SK-N-SH treated with all-trans-retinoic acid at 6 μM for 48 hours (cell line): ENCODE data around the gene MAP2.

Experiments used
- ATAC-seq: fragments of 200-7000 bp; cut with Tn5 transposase; 3 replicates; pipeline ENCODE4 v1.9.1; 2020; ENCODE audit warnings: mild to moderate bottlenecking, moderate library complexity
- ARNTL ChIP-seq: fragments of 450-650 bp; formaldehyde crosslinking; IDR thresholded peaks from 2 replicates; pipeline ENCODE4 v1.5.0; 2020; ENCODE audit warnings: low read depth, mild to moderate bottlenecking, moderate library complexity, borderline replicate concordance
- BACH2 ChIP-seq: fragments of 250-450 bp; sonication (Bioruptor Pico); IDR thresholded peaks from 2 replicates; pipeline ENCODE4 v1.9.0; 2021; ENCODE audit warnings: mild to moderate bottlenecking, borderline replicate concordance
- CREB5 ChIP-seq: fragments of 250-450 bp; sonication (Bioruptor Pico); IDR thresholded peaks from 2 replicates; pipeline ENCODE4 v1.5.1; 2020; ENCODE audit warnings: low read depth, mild to moderate bottlenecking, moderate library complexity
- CSDC2 ChIP-seq: fragments of 250-450 bp; sonication (Bioruptor Pico); IDR thresholded peaks from 2 replicates; pipeline ENCODE4 v1.5.0; 2020; ENCODE audit warnings: mild to moderate bottlenecking, moderate library complexity
- GLIS3 ChIP-seq: fragments of 250-450 bp; sonication (Bioruptor Pico); IDR thresholded peaks from 2 replicates; pipeline ENCODE4 v1.5.0; 2020; ENCODE audit warnings: mild to moderate bottlenecking, moderate library complexity
- ISL1 ChIP-seq: fragments of 250-450 bp; sonication (Bioruptor Pico); IDR thresholded peaks from 2 replicates; pipeline ENCODE4 v2.1.2; 2022; ENCODE audit warnings: mild to moderate bottlenecking, moderate library complexity
- OSR1 ChIP-seq: fragments of 250-450 bp; sonication (Bioruptor Pico); IDR thresholded peaks from 2 replicates; pipeline ENCODE4 v1.8.0; 2022; ENCODE audit warnings: moderate library complexity, mild to moderate bottlenecking, inconsistent platforms
- PPARA ChIP-seq: fragments of 250-450 bp; sonication (Bioruptor Pico); IDR thresholded peaks from 2 replicates; pipeline ENCODE4 v1.5.0; 2020; ENCODE audit warnings: mild to moderate bottlenecking, borderline replicate concordance
- SNAI2 ChIP-seq: fragments of 250-450 bp; sonication (Bioruptor Pico); IDR thresholded peaks from 2 replicates; pipeline ENCODE4 v1.5.0; 2020; ENCODE audit warnings: mild to moderate bottlenecking, moderate library complexity
- TCF4 ChIP-seq: fragments of 250-450 bp; sonication (Bioruptor Pico); IDR thresholded peaks from 2 replicates; pipeline ENCODE4 v1.8.0; 2021; ENCODE audit warnings: mild to moderate bottlenecking, moderate library complexity, borderline replicate concordance
- TOX ChIP-seq: fragments of 250-450 bp; sonication (Bioruptor Pico); IDR thresholded peaks from 2 replicates; pipeline ENCODE4 v1.8.0; 2021; ENCODE audit warnings: mild to moderate bottlenecking, moderate library complexity, borderline replicate concordance
- TSHZ2 ChIP-seq: fragments of 250-450 bp; sonication (Bioruptor Pico); IDR thresholded peaks from 2 replicates; pipeline ENCODE4 v1.5.0; 2020; ENCODE audit warnings: mild to moderate bottlenecking, moderate library complexity
- ZC3H10 ChIP-seq: fragments of 250-450 bp; sonication (Bioruptor Pico); IDR thresholded peaks from 2 replicates; pipeline ENCODE4 v1.5.1; 2021; ENCODE audit warnings: mild to moderate bottlenecking, moderate library complexity
- ZFP3 ChIP-seq: fragments of 250-450 bp; sonication (Bioruptor Pico); IDR thresholded peaks from 2 replicates; pipeline ENCODE4 v1.5.0; 2020; ENCODE audit warnings: mild to moderate bottlenecking, moderate library complexity
- ZFP30 ChIP-seq: fragments of 450-650 bp; formaldehyde crosslinking; IDR thresholded peaks from 2 replicates; pipeline ENCODE4 v1.5.0; 2022; ENCODE audit warnings: mild to moderate bottlenecking, moderate library complexity
- ZNF565 ChIP-seq: fragments of 450-650 bp; formaldehyde crosslinking; conservative IDR thresholded peaks from 2 replicates; pipeline ENCODE4 v1.5.0; 2020; ENCODE audit warnings: low read depth, mild to moderate bottlenecking, moderate library complexity
- ZNF70 ChIP-seq: fragments of 450-650 bp; formaldehyde crosslinking; IDR thresholded peaks from 2 replicates; pipeline ENCODE4 v1.5.0; 2020; ENCODE audit warnings: mild to moderate bottlenecking, moderate library complexity
- ZNF8 ChIP-seq: fragments of 450-650 bp; formaldehyde crosslinking; IDR thresholded peaks from 2 replicates; pipeline ENCODE4 v1.5.0; 2020; ENCODE audit warnings: mild to moderate bottlenecking, moderate library complexity
- TF ChIP-seq, protein P1 (sequence below): fragments of 250-450 bp; sonication (Bioruptor Pico); IDR thresholded peaks from 2 replicates; pipeline ENCODE4 v1.8.0; 2020; ENCODE audit warnings: mild to moderate bottlenecking, moderate library complexity, borderline replicate concordance
- TF ChIP-seq, protein P2 (sequence below): fragments of 250-450 bp; sonication (Bioruptor Pico); IDR thresholded peaks from 2 replicates; pipeline ENCODE4 v1.8.0; 2021; ENCODE audit warnings: low read depth, mild to moderate bottlenecking, moderate library complexity, borderline replicate concordance
- TF ChIP-seq, protein P3 (sequence below): fragments of 250-450 bp; sonication (Bioruptor Pico); IDR thresholded peaks from 2 replicates; pipeline ENCODE4 v1.5.1; 2021; ENCODE audit warnings: mild to moderate bottlenecking, moderate library complexity

The MAP2 gene

GRCh38 chr2:209411296-209411695 lies 12.6 kb upstream of the MAP2 start:
- TF ChIP-seq ZFP30 (CRISPR knock-in tag) (no peak), TCF4 (CRISPR knock-in tag) (no peak), ZNF565 (CRISPR knock-in tag) (no peak), PPARA (CRISPR knock-in tag) (no peak), GLIS3 (CRISPR knock-in tag) (no peak), ZFP3 (CRISPR knock-in tag) (no peak), TOX (CRISPR knock-in tag) (no peak), CREB5 (CRISPR knock-in tag) (no peak), ISL1 (CRISPR knock-in tag) (no peak), SNAI2 (CRISPR knock-in tag) (no peak), TSHZ2 (no peak), CSDC2 (CRISPR knock-in tag) (no peak), ZC3H10 (CRISPR knock-in tag) (no peak), BACH2 (no peak), ZNF70 (no peak), OSR1 (CRISPR knock-in tag) (no peak)
- TF ChIP-seq, protein P1, sequence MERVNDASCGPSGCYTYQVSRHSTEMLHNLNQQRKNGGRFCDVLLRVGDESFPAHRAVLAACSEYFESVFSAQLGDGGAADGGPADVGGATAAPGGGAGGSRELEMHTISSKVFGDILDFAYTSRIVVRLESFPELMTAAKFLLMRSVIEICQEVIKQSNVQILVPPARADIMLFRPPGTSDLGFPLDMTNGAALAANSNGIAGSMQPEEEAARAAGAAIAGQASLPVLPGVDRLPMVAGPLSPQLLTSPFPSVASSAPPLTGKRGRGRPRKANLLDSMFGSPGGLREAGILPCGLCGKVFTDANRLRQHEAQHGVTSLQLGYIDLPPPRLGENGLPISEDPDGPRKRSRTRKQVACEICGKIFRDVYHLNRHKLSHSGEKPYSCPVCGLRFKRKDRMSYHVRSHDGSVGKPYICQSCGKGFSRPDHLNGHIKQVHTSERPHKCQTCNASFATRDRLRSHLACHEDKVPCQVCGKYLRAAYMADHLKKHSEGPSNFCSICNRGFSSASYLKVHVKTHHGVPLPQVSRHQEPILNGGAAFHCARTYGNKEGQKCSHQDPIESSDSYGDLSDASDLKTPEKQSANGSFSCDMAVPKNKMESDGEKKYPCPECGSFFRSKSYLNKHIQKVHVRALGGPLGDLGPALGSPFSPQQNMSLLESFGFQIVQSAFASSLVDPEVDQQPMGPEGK (CRISPR knock-in tag) = no peak
- TF ChIP-seq, protein P2, sequence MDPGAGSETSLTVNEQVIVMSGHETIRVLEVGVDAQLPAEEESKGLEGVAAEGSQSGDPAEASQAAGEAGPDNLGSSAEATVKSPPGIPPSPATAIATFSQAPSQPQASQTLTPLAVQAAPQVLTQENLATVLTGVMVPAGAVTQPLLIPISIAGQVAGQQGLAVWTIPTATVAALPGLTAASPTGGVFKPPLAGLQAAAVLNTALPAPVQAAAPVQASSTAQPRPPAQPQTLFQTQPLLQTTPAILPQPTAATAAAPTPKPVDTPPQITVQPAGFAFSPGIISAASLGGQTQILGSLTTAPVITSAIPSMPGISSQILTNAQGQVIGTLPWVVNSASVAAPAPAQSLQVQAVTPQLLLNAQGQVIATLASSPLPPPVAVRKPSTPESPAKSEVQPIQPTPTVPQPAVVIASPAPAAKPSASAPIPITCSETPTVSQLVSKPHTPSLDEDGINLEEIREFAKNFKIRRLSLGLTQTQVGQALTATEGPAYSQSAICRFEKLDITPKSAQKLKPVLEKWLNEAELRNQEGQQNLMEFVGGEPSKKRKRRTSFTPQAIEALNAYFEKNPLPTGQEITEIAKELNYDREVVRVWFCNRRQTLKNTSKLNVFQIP (CRISPR knock-in tag) = no peak
- TF ChIP-seq, protein P3, sequence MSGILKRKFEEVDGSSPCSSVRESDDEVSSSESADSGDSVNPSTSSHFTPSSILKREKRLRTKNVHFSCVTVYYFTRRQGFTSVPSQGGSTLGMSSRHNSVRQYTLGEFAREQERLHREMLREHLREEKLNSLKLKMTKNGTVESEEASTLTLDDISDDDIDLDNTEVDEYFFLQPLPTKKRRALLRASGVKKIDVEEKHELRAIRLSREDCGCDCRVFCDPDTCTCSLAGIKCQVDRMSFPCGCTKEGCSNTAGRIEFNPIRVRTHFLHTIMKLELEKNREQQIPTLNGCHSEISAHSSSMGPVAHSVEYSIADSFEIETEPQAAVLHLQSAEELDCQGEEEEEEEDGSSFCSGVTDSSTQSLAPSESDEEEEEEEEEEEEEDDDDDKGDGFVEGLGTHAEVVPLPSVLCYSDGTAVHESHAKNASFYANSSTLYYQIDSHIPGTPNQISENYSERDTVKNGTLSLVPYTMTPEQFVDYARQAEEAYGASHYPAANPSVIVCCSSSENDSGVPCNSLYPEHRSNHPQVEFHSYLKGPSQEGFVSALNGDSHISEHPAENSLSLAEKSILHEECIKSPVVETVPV (CRISPR knock-in tag) = no peak
- TF ChIP-seq, all 23 proteins: peak for 0
- ATAC-seq = no peak

DNA sequence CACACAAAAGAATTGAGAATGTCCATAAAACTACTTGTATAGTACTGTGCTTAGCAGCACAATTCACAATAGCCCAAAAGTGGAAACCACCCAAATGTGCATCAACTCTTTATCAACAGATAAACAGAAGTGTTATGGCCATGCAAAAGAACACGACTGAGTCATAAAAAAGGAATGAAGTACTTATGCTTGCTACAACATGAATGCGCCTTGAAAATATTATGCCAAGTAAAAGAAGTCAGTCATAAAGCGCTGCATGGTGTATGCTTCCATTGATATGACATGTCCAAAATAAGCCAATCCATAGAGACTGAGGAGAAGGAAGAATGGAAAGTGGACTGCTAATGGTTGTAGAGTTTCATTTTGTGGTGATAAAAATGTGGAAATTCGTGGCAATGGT lies 12.1 kb upstream of the MAP2 start:
- TF ChIP-seq ZNF565 (CRISPR knock-in tag) (no peak), ZC3H10 (CRISPR knock-in tag) (no peak), CSDC2 (CRISPR knock-in tag) (no peak), ISL1 (CRISPR knock-in tag) (no peak), ZNF8 (CRISPR knock-in tag) (no peak), ARNTL (CRISPR knock-in tag) (no peak), TSHZ2 (no peak), GLIS3 (CRISPR knock-in tag) (no peak), ZNF70 (no peak), SNAI2 (CRISPR knock-in tag) (no peak), CREB5 (CRISPR knock-in tag) (no peak)
- TF ChIP-seq, protein P3 (CRISPR knock-in tag) = no peak
- ATAC-seq = no peak
